Measurements from ENCODE around the gene MYH11. TPM values are rescaled to one million over a fixed set of nuclear protein-coding genes. Genes with fewer than 3 reads are reported as not detected.
A peak's percentile ranks its signal among the peaks of the same experiment; 100 is the strongest.
"Not testable (repeated sequence)": the region's sequence is repeated elsewhere in the genome, so short reads cannot be mapped to it uniquely, and the experiment has no call there.

Gene MYH11
- total RNA-seq, 1 donor from 2014 or later = 1.9 TPM

- DNase-seq (ENCODE audit: extremely low spot score, unreplicated experiment) = no peak
- Mint-ChIP-seq H3K27ac (ENCODE audit: unreplicated experiment) (no peak overlapping the region), H3K36me3 (ENCODE audit: unreplicated experiment) (peaks cover 31% of the 10 kb centered on the region)
Measured at GRCh38 chr16:15694499-15694898, 162.3 kb downstream of the MYH11 start.

GRCh38 chr16:15692508-15692907 is 164.3 kb downstream of the MYH11 start:
- DNase-seq (ENCODE audit: extremely low spot score, unreplicated experiment); H3K4me3 Mint-ChIP-seq (ENCODE audit: unreplicated experiment); H3K9me3 Mint-ChIP-seq (ENCODE audit: unreplicated experiment); H3K27ac Mint-ChIP-seq (ENCODE audit: unreplicated experiment); H3K27me3 Mint-ChIP-seq (ENCODE audit: unreplicated experiment): not testable (repeated sequence)
- H3K36me3 Mint-ChIP-seq (ENCODE audit: unreplicated experiment) = peaks cover 37% of the 10 kb centered on the region
- peaks cover 18% of the 10 kb centered on the region for H3K4me1 Mint-ChIP-seq (ENCODE audit: unreplicated experiment)

More at GRCh38 chr16:15694499-15694898, 162.3 kb downstream of the MYH11 start:
- Mint-ChIP-seq H3K27me3 (ENCODE audit: unreplicated experiment) (no peaks in the 10 kb centered on the region), H3K4me3 (ENCODE audit: unreplicated experiment) (no peak overlapping the region), H3K4me1 (ENCODE audit: unreplicated experiment) (peaks cover 11% of the 10 kb centered on the region), H3K9me3 (ENCODE audit: unreplicated experiment) (no peaks in the 10 kb centered on the region)
- TF ChIP-seq CTCF (IDR thresholded peaks at IDR 0.05) = no peak

- TF ChIP-seq CTCF (IDR thresholded peaks at IDR 0.05) = no peak
- Mint-ChIP-seq H3K4me3 (ENCODE audit: unreplicated experiment) (no peak overlapping the region), H3K27me3 (ENCODE audit: unreplicated experiment) (no peaks in the 10 kb centered on the region), H3K36me3 (ENCODE audit: unreplicated experiment) (peaks cover 34% of the 10 kb centered on the region), H3K27ac (ENCODE audit: unreplicated experiment) (peak overlapping the region; percentile 39), H3K9me3 (ENCODE audit: unreplicated experiment) (no peaks in the 10 kb centered on the region), H3K4me1 (ENCODE audit: unreplicated experiment) (peaks cover 18% of the 10 kb centered on the region)
- no peak for DNase-seq (ENCODE audit: extremely low spot score, unreplicated experiment)
Measured at GRCh38 chr16:15691046-15691445, 165.8 kb downstream of the MYH11 start.

GRCh38 chr16:15690296-15690695 is 166.5 kb downstream of the MYH11 start:
- no peak for DNase-seq (ENCODE audit: extremely low spot score, unreplicated experiment)
- H3K27me3 Mint-ChIP-seq (ENCODE audit: unreplicated experiment) = no peaks in the 10 kb centered on the region
- H3K36me3 Mint-ChIP-seq (ENCODE audit: unreplicated experiment) = peaks cover 30% of the 10 kb centered on the region
- no peaks in the 10 kb centered on the region for H3K9me3 Mint-ChIP-seq (ENCODE audit: unreplicated experiment)
- no peak for TF ChIP-seq CTCF (IDR thresholded peaks at IDR 0.05)
- peak overlapping the region; percentile 65 for H3K27ac Mint-ChIP-seq (ENCODE audit: unreplicated experiment)
- no peak overlapping the region for H3K4me3 Mint-ChIP-seq (ENCODE audit: unreplicated experiment)
- peaks cover 18% of the 10 kb centered on the region for H3K4me1 Mint-ChIP-seq (ENCODE audit: unreplicated experiment)

GRCh38 chr16:15689290-15689689 is 167.5 kb downstream of the MYH11 start:
- Mint-ChIP-seq H3K9me3 (ENCODE audit: unreplicated experiment) (no peaks in the 10 kb centered on the region), H3K36me3 (ENCODE audit: unreplicated experiment) (peaks cover 33% of the 10 kb centered on the region), H3K4me3 (ENCODE audit: unreplicated experiment) (no peak overlapping the region), H3K4me1 (ENCODE audit: unreplicated experiment) (peaks cover 18% of the 10 kb centered on the region), H3K27ac (ENCODE audit: unreplicated experiment) (peak overlapping the region; percentile 75), H3K27me3 (ENCODE audit: unreplicated experiment) (no peaks in the 10 kb centered on the region)
- no peak for TF ChIP-seq CTCF (IDR thresholded peaks at IDR 0.05)
- DNase-seq (ENCODE audit: extremely low spot score, unreplicated experiment) = no peak

GRCh38 chr16:15686287-15686686 is 170.5 kb downstream of the MYH11 start:
- Mint-ChIP-seq H3K4me1 (ENCODE audit: unreplicated experiment) (peaks cover 27% of the 10 kb centered on the region), H3K36me3 (ENCODE audit: unreplicated experiment) (peaks cover 30% of the 10 kb centered on the region)

More at GRCh38 chr16:15686287-15686686, 170.5 kb downstream of the MYH11 start:
- no peak overlapping the region for H3K27ac Mint-ChIP-seq (ENCODE audit: unreplicated experiment)
- DNase-seq (ENCODE audit: extremely low spot score, unreplicated experiment) = no peak
- H3K9me3 Mint-ChIP-seq (ENCODE audit: unreplicated experiment) = no peaks in the 10 kb centered on the region
- H3K4me3 Mint-ChIP-seq (ENCODE audit: unreplicated experiment) = no peak overlapping the region
- no peak for TF ChIP-seq CTCF (IDR thresholded peaks at IDR 0.05)
- H3K27me3 Mint-ChIP-seq (ENCODE audit: unreplicated experiment) = no peaks in the 10 kb centered on the region
